NCI-H2081 (cell line): ENCODE data around the gene CEP83.

Experiments used
- DNase-seq, 2 experiments: peaks; one replicate each; lab custom pipeline; 2025; lab: John Stamatoyannopoulos, UW

CEP83 gene

GRCh38 chr12:94305130-94305957 lies 154.3 kb downstream of the CEP83 start:
- DNase-seq: no peak

- DNase-seq: no peak
These were observed 155.1 kb downstream of the CEP83 start for GRCh38 chr12:94304566-94305061.

- DNase-seq: no peak
These were observed 155.7 kb downstream of the CEP83 start for GRCh38 chr12:94304012-94304411.

GRCh38 chr12:94299846-94300245 lies 159.8 kb downstream of the CEP83 start:
- DNase-seq: no peak

GRCh38 chr12:94297876-94298505 lies 161.7 kb downstream of the CEP83 start:
- no peak for DNase-seq

- no peak for DNase-seq
These were observed 162.5 kb downstream of the CEP83 start for GRCh38 chr12:94297096-94297699.

- DNase-seq: no peak
These were observed 169.3 kb downstream of the CEP83 start for GRCh38 chr12:94290353-94290752.

GRCh38 chr12:94289461-94290312 lies 170.0 kb downstream of the CEP83 start:
- DNase-seq: no peak

- DNase-seq: no peak
These were observed 172.4 kb downstream of the CEP83 start for GRCh38 chr12:94287245-94287628.

GRCh38 chr12:94286583-94287244 lies 173.0 kb downstream of the CEP83 start:
- DNase-seq: peak; percentile 86 to 96

GRCh38 chr12:94285943-94286582 lies 173.6 kb downstream of the CEP83 start:
- DNase-seq: no peak

- DNase-seq: no peak
These were observed 174.8 kb downstream of the CEP83 start for GRCh38 chr12:94284859-94285258.

GRCh38 chr12:94284046-94284445 lies 175.6 kb downstream of the CEP83 start:
- no peak for DNase-seq

- DNase-seq: no peak
These were observed 177.0 kb downstream of the CEP83 start for GRCh38 chr12:94282675-94283074.

GRCh38 chr12:94280063-94280462 lies 179.6 kb downstream of the CEP83 start:
- DNase-seq: no peak

GRCh38 chr12:94277426-94278000 lies 182.2 kb downstream of the CEP83 start:
- no peak for DNase-seq

- DNase-seq: no peak
These were observed 182.9 kb downstream of the CEP83 start for GRCh38 chr12:94276725-94277124.

- DNase-seq: no peak
These were observed 186.4 kb downstream of the CEP83 start for GRCh38 chr12:94273272-94273671.

GRCh38 chr12:94272280-94272679 lies 187.4 kb downstream of the CEP83 start:
- no peak for DNase-seq

GRCh38 chr12:94271351-94271750 lies 188.3 kb downstream of the CEP83 start:
- DNase-seq: no peak
